Measurements from ENCODE around the gene FRS3.

FRS3 gene

GRCh38 chr6:41784581-41785171 is 5.0 kb upstream of the FRS3 start:
- no peak for TF ChIP-seq ZNF274 (IDR thresholded peaks at IDR 0.05; ENCODE audit: low read depth, low read length)
- no peak overlapping the region for H3K4me3 ChIP-seq (ENCODE audit: low read length)

GRCh38 chr6:41783106-41783780 is 3.5 kb upstream of the FRS3 start:
- no peak for TF ChIP-seq ZNF274 (IDR thresholded peaks at IDR 0.05; ENCODE audit: low read depth, low read length)
- H3K4me3 ChIP-seq (ENCODE audit: low read length): no peak overlapping the region

GRCh38 chr6:41781366-41781730 is 1.6 kb upstream of the FRS3 start:
- H3K4me3 ChIP-seq (ENCODE audit: low read length): no peak overlapping the region
- TF ChIP-seq ZNF274 (IDR thresholded peaks at IDR 0.05; ENCODE audit: low read depth, low read length): no peak

DNA sequence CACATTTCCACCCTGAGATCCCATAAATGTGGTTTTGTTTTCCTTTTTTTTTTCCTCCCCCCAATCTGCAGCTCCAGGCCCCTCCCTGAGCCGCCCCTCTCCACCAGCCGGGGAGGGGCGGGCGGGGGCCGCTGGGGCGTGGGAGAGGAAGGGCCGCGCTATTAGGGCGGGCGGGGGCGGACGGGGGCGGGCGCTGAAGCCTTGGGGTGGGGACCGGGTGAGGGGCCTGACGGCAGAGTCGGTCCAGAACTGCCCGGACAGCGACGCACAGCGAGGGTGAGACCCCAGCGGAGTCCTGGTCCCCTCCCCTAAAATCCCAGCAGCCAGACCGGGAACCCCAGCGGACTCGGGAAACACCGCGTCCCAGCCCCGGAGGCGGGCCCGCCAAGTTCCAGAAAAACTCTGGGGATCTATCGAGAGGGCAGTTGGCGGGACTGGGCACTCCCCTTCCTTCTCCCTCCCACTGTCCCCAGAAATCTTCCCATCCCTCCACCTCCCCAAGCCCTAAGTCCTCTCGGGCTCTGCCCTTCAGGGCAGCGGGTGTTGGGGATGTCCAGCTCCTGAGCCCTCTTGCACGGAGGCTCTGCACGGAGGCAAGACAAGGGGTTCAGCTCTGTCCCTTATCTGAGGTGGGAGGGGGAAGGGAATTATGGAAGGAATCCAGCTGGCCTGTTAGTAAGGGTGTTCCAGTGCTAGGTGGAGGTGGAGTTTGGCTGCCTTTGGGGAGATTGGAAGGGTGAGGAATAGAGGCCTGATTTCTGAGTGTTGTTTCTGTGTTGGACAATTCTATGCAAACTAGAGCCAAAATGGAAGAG is 1.1 kb upstream of the FRS3 start, which contains the start of gene PRICKLE4:
Gene PRICKLE4, plus strand, starts transcription at position 232 of the 815 bp plus-strand sequence. CDS start 2,692 bp downstream, outside the sequence.
- H3K4me3 ChIP-seq (ENCODE audit: low read length): peak within 1 kb of the TSS; percentile 70
- no peak for TF ChIP-seq ZNF274 (IDR thresholded peaks at IDR 0.05; ENCODE audit: low read depth, low read length)

GRCh38 chr6:41779336-41779735 is 364 bp downstream of the FRS3 start:
- no peak for TF ChIP-seq ZNF274 (IDR thresholded peaks at IDR 0.05; ENCODE audit: low read depth, low read length)
- peak overlapping the region; percentile 70 for H3K4me3 ChIP-seq (ENCODE audit: low read length)

GRCh38 chr6:41778895-41779294 is 805 bp downstream of the FRS3 start:
- no peak for TF ChIP-seq ZNF274 (IDR thresholded peaks at IDR 0.05; ENCODE audit: low read depth, low read length)
- peak overlapping the region; percentile 70; the same call in 1 of the 2 replicates for H3K4me3 ChIP-seq (ENCODE audit: low read length)

GRCh38 chr6:41777551-41778285 is 2.0 kb downstream of the FRS3 start:
- TF ChIP-seq ZNF274 (IDR thresholded peaks at IDR 0.05; ENCODE audit: low read depth, low read length): no peak

DNA sequence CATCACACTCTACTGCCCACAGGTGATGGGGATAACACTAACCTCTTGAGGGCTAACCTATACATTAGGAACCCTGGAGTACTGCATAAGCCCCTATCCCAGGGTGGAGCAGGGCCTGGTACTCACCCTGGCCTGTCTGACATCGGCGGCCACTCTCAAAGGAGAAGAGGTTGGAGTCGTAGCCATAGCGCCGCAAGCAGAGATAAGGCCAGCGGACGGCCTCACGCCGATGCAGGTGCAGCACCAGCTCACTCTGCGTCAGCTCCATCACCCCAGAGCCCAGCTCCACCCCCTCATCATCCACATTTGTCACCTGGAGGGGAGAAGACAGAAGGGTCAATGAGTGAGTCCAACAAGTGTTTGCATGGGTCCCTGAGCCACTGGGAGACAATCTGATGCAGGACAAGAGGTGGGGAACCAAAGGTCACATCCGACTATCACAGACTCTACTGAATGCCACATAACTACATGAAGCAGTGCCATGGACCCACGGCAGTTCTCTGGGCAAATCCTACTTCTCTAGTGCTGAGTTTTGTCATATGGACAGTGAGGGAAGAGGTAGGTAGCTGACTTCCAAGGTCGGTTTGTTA is 4.3 kb downstream of the FRS3 start:
- TF ChIP-seq ZNF274 (IDR thresholded peaks at IDR 0.05; ENCODE audit: low read depth, low read length): no peak
- H3K4me3 ChIP-seq (ENCODE audit: low read length): no peak overlapping the region

More at GRCh38 chr6:41777551-41778285, 2.0 kb downstream of the FRS3 start:
- H3K4me3 ChIP-seq (ENCODE audit: low read length): no peak overlapping the region

DNA sequence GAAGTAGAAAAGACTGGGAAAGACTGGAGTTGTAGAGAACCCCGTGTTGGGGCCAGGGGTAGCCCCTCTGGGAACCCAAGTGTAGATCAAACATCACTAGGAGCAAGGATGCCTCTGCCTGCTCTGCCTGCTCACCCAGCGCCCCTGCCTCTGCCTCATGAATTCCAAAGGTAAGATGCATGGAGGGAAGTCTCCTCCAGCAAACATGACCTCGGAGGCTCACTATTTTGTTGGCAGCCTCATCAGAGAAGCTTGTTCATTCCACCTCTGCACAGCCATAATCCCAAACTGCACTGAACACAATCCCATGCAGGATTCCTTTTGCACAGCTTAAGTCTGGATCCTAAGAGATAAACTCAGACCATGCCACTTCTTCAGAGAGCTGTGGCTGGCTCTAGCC is 4.9 kb downstream of the FRS3 start:
- no peak for TF ChIP-seq ZNF274 (IDR thresholded peaks at IDR 0.05; ENCODE audit: low read depth, low read length)
- no peak overlapping the region for H3K4me3 ChIP-seq (ENCODE audit: low read length)

DNA sequence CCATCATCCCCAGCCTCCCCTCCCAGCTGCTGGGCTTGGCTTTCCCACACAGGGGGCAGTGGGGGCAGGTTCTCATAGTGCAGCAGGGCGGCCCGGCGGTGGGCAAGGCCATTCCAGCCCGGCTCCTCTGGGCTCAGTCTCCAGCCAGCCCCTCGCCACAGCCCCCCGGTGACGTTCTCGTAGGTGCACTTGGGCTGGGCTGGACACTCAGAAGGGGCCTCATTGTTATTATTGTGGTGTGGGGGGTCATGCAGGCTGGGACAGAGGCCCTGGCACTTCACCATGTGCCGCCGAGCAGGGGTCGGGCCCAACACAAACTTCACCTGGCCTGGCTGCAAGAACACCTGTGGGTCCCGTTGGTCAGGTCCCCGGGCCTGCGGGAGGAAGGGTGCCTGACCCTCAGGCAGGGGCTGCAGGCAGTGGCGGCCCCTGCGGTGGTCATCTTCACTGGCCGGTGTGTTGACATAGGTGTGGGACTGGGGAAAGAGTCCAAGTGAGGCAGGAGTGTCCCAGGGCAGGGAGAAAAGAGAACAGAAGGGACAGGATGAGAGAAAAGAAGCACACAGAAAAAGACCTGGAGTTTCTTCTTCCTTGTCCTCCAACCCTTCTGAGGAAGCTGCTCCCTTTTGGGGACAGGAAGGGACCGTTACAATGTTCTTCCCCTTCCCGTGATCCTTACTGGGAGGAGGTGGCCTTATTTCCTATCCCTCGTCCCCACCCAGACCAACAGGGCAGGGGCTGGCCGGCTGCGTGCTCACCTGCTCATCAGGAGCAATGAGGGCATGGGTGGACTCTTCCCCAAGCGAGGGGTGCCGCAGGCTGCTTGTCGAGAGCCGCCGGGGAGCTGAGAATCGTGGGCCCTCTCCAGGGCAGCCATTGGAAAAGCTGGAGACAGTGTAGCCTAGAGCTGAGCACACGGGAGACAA is 8.4 kb downstream of the FRS3 start:
- H3K4me3 ChIP-seq (ENCODE audit: low read length): no peak overlapping the region
- no peak for TF ChIP-seq ZNF274 (IDR thresholded peaks at IDR 0.05; ENCODE audit: low read depth, low read length)

DNA sequence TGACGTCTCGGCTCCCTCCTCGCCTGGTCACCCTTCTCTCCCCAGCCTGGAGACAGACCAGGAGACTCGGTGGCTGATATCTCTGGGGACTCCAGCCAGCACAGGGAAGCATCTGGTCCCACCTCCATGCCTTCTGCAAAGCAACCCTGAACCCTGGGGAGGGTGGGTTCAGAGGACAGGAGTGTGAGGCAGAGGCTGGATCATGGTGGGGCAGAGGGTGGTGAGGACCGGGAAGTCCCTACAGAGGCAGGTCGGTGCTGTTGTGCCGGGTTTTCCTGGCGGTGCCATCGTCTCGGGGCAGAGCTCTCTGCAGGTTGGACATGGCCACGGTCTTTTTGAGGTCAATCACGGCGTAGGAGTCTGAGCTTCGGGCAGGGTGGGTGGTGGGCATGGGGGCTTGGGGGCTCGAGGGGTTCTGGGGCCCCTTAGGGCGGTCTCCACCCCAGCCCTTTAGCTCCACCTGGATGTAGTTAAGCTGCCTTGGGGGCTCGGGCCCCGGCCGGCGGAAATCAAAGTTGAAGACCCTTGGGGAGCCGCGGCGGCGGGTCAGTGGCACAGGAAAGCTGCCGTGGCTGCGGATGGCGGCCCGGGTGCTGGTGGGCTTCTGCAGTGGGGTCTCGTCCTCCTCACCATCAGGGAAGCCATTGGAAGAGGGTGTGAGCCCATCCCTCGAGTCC is 9.2 kb downstream of the FRS3 start:
- no peak for TF ChIP-seq ZNF274 (IDR thresholded peaks at IDR 0.05; ENCODE audit: low read depth, low read length)
- H3K4me3 ChIP-seq (ENCODE audit: low read length): no peak overlapping the region

DNA sequence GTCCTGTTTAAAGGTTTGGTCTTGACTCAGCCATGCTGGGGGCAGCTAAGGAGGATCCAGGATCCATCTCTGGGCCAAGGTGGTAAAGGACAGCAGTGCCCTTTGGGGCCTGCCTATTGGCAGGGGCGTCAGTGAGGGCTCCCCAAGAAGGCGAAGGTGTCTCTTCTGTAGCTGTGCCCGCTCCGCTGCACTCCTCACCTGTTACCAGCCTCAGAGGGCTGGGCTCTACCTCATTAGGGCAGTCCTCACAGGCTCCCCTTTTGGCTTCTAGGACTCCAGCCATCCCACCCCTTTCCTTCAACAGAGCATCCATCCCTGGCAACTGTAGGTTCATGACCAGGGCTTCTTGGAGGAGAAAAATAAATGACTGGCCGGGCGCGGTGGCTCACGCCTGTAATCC is 10.3 kb downstream of the FRS3 start:
- TF ChIP-seq ZNF274 (IDR thresholded peaks at IDR 0.05; ENCODE audit: low read depth, low read length): no peak
- no peak overlapping the region for H3K4me3 ChIP-seq (ENCODE audit: low read length)

All from GM08714 (cell line).